ENCODE results near the gene UBE2V1. TPM values are rescaled to one million over a fixed set of nuclear protein-coding genes. Genes with fewer than 3 reads are reported as not detected.

UBE2V1 gene
- total RNA-seq (2022; extraction: Qiagen RNA extraction): 101 to 145 TPM (median 107 TPM) in 5 replicates

DNA sequence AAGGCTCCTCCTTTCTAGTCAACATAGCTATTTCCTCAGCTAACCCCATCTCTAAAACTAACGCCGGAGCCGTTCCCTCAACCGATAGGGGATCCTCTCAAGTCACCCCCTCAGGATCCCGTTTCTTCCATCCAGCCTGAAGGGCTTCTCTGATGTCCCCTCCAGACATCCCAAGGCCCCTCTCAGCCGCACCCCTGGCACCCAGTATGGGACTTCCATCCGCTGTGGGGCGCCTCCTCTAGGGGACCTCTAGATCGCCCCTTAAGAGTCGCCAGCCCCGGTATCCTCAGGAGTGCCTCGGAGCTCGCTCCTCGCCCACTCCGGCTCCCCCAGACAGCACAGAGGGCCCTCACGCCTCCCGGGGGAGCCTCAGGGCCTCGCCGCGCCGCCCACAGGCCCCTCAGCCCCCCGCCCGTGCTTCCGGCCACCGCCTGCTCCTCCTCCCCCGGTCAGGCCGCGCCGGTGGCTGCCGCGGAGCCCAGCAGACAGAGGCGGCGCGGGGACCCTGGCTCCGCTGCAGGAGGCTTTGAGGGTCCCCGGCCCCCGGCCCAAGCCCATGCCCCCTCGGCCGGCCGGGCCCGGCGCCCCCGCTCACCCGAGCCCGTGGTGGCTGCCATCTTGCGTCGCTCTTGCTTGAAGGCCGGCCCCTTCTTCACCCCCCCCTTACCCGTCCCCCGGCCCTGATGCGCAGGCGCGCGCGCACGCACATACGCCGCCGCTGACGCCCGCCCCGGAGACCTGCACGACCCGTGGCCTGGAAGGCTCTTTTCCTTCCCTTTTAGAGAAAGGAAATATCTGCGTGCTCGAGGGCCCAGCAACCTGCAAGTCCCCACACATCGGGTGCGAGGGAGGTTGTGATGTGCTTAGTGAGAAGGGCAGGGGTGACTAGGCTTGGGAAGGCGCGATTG lies at the start of gene UBE2V1:
UBE2V1 (minus strand) TSS at position 639 of the 908 bp plus-strand sequence; CDS start at position 617, 22 bp downstream.

DNA sequence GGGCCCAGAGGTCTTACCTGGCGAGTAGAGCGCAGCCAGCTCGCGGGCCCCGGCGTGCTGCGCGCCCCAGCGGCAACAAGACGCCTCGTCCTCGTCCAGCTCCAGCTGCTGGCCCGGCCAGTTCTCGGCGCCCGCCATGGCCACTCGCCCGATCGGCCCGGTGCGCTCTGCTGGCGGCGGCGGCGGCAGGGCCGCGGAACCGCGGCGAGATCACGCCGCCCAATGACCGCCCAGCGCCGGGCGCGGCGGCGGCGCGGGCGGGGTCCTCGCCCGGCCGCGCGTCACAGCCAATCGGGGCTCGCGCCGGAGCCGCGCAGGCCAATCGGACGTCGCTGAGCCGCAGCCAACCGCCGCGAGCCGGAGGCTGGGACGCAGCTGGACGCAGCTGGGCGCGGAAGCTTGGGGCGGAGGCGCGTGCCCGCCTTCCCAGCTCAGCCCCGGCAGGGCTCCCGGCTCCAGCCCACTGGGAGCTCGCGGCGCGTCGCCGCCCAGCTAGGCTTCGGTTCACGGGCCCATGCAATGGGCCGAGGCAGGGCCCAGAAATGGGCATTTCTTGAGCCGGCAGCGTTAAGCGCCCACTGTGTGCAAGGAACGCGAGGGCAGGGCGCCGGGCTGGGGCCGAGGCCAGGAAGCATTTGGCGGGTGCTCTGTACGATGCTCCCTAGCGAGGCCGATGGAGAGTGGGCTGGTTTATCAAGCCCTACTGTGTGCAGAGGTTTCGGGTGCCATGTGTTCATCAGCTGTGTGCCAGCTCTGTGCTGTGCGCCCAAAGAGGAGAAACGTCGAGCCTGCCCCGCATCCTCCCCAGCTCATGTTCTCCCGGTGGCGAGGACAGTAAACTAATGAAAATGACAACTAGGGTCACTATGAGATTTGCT lies 40.8 kb upstream of the UBE2V1 start, which contains the start of gene PEDS1:
PEDS1 (minus strand) TSS at position 224 of the 878 bp plus-strand sequence; CDS start at position 138, 86 bp downstream.

Other genes with a start within 250 kb of the UBE2V1 start
- 6.8 to 8.7 TPM (median 7.8 TPM) in 5 replicates for gene SPATA2, start 197.6 kb downstream of the UBE2V1 start, total RNA-seq (2022; extraction: Qiagen RNA extraction)
- 50.4 to 64.2 TPM (median 60.3 TPM) in 5 replicates for gene RNF114, start 176.8 kb downstream of the UBE2V1 start, total RNA-seq (2022; extraction: Qiagen RNA extraction)
- 8.0 to 12.1 TPM (median 11.7 TPM) in 5 replicates for gene SNAI1, start 130.2 kb downstream of the UBE2V1 start, total RNA-seq (2022; extraction: Qiagen RNA extraction)
- gene PEDS1, start 40.6 kb upstream of the UBE2V1 start, total RNA-seq (2022; extraction: Qiagen RNA extraction): 47.6 to 56.1 TPM (median 54.9 TPM) in 5 replicates
- 153 to 345 TPM (median 302 TPM) in 5 replicates for gene CEBPB, start 77.7 kb upstream of the UBE2V1 start, total RNA-seq (2022; extraction: Qiagen RNA extraction)